Astrocyte (in vitro differentiated cells and primary cell): ENCODE results near the gene HOXA13.

Experiments
- CTCF ChIP-seq: IDR thresholded peaks from 2 replicates; pipeline ENCODE4 v1.5.1; 2011; ENCODE audit warnings: low read depth, mild to moderate bottlenecking, inconsistent platforms, low read length, moderate library complexity; ENCODE audit not compliant: insufficient read depth
- EZH2 ChIP-seq: IDR thresholded peaks from 2 replicates; pipeline ENCODE4 v1.6.1; 2012; ENCODE audit warnings: mild to moderate bottlenecking, low read length, inconsistent platforms; ENCODE audit not compliant: insufficient read depth

- TF ChIP-seq EZH2 (no peak), CTCF (no peak)
Observed at GRCh38 chr7:27159266-27160144, 40.4 kb downstream of the HOXA13 start.
